ENCODE data around the gene IGSF3. TPM values are rescaled to one million over a fixed set of nuclear protein-coding genes. Genes with fewer than 3 reads are reported as not detected.

IGSF3 gene
- total and polyA plus RNA-seq, 2 of the 13 experiments (the other 11 are each of a cell fraction or from before 2014, with no cell fraction given) = 0.11 to 0.16 TPM

GRCh38 chr1:116570358-116571214, 96.9 kb downstream of the IGSF3 start, which contains the start of gene CD58 (continued):
- TF ChIP-seq HMGA1 (CRISPR knock-in tag; conservative IDR thresholded peaks at IDR 0.05) = no peak
- TF ChIP-seq ZNF280B (CRISPR knock-in tag; IDR thresholded peaks at IDR 0.05; ENCODE audit: borderline replicate concordance) = peak; percentile 56; the same call in 1 of the 2 replicates
- peak; percentile 72 for TF ChIP-seq ZFX (CRISPR knock-in tag; IDR thresholded peaks at IDR 0.05; ENCODE audit: low read depth)
- peak; percentile 95 for TF ChIP-seq ZNF777 (CRISPR knock-in tag; IDR thresholded peaks at IDR 0.05)
- TF ChIP-seq RBAK (CRISPR knock-in tag; IDR thresholded peaks at IDR 0.05) = no peak
- peak; percentile 78; the same call in 1 of the 2 replicates for TF ChIP-seq NFKB2 (CRISPR knock-in tag; IDR thresholded peaks at IDR 0.05; ENCODE audit: borderline replicate concordance)
- no peak for TF ChIP-seq ELF4 (CRISPR knock-in tag; IDR thresholded peaks at IDR 0.05; ENCODE audit: borderline replicate concordance)
- 0 out of 2 replicates have a peak, but pooled peaks have one; percentile 38 for TF ChIP-seq ZNF142 (CRISPR knock-in tag; IDR thresholded peaks at IDR 0.05)
- peak; percentile 31; the same call in 1 of the 2 replicates for TF ChIP-seq MED1 (CRISPR knock-in tag; IDR thresholded peaks at IDR 0.05)
- peak; percentile 73; the same call in 1 of the 2 replicates for TF ChIP-seq ZGPAT (CRISPR knock-in tag; IDR thresholded peaks at IDR 0.05)
- TF ChIP-seq TFDP1 (CRISPR knock-in tag; IDR thresholded peaks at IDR 0.05; ENCODE audit: borderline replicate concordance) = peak; percentile 89; the same call in 1 of the 2 replicates
- no peak; the same call in 1 of the 2 replicates for TF ChIP-seq ZMAT3 (CRISPR knock-in tag; conservative IDR thresholded peaks at IDR 0.05)
- TF ChIP-seq BATF2 (CRISPR knock-in tag; IDR thresholded peaks at IDR 0.05) = no peak
- no peak for TF ChIP-seq SRSF9 (IDR thresholded peaks at IDR 0.05; ENCODE audit: borderline replicate concordance, insufficient read depth, low read depth, low read length, poor library complexity, severe bottlenecking)
